ENCODE results near the gene NKPD1.

Gene NKPD1

DNA sequence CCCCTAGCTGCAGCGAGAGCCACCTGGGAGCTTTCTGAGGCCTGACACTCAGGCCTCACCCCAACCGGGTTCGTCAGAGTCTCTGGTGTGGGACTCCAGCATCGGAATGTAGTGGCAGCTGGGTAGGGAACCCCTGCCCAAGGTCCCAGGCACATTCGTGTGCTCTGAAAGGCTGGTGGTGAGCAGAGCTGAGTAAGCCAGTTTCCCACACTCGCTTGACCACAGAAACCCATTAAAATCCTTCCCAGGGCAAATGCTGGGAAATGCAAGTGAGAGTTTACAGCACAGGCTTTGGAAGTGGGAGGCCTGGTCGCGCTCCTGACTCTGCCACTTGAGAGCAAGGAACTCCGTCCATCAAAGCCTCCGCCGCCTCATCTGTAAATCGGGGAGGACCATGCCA is 13.0 kb upstream of the NKPD1 start:
- DNase-seq, result no peak

DNA sequence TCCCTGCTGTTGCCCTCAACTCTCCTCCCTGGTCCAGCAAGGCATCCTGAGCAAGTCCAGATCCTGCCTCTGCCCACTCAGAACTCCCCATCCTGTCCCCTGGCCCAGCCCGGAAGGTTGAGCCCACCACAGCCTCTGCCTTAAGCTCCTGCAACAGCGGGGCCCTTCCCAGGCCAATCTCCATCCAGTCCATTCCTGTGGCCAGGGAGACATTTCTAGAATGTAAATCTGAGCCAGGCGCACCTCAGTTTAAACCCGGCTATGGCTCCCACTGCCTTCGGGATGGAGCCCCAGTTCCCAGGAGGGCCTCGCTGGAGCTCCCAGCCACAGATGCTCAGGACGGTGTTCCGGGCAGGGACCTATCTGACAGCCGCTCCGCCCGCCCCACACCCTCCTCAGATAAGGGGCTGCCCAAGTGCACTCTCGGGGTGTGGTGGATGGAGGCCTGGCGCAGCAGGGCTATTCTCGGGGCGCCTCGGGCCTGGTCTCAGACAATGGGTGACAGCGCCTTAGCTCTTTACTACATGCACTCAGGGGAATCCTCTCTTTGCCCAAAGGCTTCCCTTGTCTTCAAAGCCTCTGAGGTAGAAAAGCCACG is 11.9 kb upstream of the NKPD1 start:
- DNase-seq, result no peak

DNA sequence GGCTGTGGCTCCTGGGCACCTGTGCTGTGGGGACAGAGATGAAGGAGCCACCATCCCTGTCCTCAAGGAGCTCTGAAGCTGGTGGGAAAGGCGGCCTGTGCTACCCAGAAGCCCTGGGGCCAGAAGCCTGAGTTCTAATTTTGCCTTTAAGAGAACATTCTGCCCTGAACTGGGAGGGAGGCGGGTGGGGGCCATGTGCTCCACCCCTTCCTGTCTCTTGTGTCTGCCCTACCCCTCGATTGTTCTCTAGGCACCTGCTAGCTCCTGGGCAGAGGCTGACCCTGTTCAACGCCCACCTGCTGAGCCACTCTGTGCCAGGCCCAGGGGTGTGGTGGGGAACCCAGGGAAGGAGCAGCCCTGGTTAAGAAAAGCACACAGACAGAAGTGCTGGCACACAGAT is 11.4 kb upstream of the NKPD1 start:
- DNase-seq, result no peak

DNA sequence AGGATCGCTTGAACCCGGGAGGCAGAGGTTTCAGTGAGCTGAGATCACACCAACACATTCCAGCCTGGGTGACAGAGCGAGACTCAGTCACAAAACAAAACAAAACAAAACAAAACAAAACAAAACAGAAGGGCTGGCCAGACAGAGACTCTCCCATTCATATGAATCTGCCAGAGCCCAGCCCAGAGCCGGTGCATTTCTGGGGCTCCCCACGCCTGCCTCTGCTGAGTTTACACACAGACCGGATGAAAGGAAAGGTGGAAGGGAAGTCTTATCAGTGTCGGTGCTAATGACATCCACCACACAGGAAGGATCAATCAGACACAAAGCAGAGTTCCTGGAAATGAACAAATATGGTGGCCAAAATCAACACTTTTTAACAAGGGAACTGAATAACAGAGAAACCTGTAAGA is 10.4 kb upstream of the NKPD1 start:
- no peak for DNase-seq

DNA sequence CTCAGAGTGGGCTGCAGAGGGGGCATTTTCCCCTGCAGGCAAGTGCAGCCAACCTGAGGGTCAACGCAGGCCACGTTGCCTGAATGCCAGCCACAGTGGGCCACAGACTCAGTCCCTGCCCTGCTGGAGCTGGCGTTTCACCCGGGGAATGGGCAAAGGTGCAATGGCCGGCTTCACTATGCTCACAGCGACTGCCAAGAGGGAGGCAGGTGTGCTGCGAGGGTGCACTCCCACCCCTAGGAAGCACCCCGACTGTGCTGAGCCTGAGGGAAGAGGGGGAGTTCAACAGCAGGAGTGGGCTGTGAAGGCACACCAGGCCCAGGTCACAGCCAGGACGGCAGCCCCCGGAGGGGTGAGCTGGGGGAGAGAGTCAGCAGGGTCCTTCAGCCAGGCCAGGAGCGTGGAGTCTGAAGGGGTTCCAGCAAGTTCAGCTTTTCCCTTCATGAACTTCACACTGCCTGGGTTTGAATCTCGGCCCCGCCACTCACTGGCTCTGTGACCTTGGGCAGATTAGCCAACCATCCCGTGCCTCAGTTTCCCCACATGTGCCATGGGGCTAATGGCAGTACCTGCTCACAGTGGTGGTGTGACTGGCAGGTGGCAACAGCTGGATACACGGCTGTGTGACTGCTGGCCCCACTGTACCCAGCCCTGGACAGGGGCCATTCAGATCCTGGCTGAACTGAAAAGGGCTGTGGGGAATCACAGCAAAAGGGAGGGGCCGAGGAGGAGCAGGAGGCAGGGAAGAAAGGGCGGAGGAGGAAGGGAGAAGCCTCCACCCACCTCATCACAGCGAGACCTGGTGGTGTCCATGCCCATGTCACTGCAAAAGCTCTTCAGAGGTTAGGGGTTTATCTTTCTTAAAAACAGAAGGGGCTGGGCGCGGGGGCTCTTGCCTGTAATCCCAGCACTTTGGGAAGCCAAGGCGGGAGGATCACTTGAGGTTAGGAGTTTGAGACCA is 9.6 kb upstream of the NKPD1 start:
- no peak for DNase-seq

DNA sequence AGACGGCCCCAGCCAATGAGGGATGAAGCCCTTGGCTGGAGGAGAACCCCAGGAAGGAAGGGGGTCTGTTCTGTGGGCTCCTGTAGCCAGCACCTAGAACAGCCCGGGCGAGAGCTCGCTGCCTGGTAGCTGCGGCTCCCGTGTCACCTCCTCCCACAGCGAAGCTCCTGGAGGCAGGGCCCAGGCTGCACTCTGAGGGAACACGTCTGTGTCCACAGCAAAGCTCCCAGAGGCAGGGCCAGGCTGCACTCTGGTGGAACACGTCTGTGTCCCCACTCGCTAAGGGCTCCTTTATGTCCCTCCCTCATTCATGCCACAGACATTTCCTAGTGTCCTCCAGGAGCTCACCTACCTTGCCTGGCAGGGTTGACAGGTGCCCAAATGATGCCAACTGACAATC is 8.8 kb upstream of the NKPD1 start:
- DNase-seq, result no peak

DNA sequence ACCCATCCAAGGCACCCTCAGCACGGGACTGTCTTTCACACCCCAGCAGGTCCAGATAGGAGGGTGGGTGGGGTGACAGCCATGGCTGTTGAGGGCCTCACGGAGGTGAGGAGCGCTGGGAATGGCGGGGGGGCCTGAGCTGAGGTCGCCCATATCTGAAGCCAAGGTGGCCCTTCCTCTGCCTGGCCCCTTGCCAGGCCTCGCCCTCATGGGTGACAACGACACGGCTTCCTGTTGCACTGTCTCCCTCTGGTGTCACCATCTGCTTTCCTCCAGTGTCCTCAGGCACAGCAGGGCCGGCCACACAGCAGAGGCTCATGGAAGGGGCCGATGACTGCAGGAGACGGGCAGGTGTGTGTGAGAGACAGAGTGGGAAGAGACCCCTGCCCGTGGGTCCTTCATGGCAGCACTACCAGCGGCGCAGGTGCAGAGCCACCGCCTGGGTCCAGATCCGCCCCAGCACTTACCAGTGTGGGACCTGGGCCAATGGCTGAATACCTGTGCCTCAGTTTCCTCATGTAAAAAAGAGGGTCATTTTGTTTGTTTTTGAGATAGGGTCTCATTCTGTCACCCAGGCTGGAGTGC is 8.1 kb upstream of the NKPD1 start:
- no peak for DNase-seq

DNA sequence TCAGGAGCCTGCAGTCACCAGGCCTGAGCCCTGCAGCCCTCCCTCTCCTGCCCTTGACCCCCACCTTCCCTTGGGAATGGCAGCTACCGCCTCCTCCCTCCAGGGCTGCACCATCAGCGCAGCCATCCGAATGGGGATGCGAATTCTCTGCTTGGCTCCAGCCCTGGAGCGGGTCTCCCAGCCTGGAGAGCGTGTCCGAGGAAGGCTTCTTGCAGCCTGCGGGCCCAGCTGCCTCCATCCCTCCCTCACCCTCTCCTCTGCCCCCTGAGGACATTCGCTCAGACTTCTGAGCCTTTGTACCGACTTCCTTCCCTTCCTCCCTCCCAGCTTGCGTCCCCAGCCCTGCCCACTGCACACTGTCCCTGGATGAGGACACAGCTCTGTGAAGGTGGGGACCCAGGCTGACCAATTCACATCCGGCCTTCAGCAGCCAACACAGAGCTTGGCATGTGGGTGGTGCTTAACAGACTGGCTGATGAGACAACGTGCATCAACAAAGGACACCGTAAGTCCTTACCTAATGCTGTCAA is 6.0 kb upstream of the NKPD1 start:
- no peak for DNase-seq

DNA sequence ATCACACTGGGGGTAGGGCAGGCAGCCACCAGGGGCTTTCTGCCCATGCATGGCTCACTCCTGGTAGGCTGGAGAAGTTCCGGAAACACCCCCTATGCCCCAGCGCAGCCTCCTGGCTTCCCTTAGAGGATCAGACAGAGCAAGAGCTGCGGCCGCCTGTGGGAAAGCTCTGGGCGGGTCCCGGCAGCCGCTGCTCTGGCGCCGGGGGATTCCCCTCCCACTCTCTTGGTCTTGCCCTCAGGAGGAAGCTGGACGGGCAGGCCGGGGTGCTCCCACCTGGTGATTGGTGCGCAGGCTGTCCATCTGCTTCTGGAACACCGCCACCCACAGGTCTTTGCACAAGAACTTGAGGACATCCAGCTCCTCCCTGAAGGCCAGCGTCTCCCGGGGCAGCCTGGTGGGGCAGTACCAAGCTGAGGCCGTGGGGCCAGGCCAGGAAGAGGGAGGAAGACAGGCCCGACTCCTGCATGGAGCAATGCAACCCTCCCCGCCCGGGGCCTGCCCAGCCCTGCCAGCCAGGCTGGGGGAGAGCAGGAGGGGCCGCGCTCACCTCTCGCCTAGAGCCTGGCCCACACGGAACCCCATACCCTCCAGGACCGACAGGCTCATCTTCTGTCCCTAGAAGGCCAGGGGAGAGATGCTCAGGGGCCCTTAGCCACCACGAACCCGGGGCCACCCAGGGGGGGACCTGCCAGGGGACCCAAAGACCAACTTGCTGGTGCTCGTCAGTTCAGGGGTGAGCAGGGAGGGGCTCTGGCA is 4.0 kb upstream of the NKPD1 start:
- no peak for DNase-seq

DNA sequence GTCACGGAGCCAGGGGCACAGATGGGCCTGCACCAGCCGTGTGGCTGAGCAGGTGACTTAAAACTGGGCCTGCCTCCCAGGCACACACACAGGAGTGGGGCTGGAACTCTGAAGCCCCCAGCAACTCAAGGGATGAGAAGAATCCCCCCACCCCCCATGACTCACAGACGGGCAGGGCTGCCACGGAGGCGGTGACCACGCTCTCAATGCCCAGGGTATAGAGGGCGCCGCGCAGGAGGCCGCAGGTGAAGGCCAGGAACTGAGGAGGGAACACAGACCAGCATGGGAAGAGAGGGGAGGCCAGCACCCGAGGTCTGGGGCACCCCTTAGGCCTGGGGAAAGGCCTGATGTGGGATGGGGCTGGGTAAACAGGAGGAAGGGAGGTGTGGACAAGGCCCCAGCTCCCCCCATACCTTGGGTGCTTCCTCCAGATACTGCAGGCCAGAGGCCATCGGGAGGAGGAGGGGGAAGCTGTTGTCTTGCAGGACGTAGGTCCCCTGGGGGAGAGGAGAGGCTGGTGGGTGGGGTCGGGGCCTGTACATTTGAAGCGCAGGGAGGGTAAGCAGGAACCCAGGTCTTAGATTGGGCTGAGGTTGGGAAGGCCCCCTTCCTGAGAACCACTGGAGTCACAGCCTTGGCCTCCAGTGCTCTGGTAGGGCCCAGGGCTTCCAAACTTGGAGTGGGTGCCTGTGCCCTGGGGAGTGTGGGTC is 3.1 kb upstream of the NKPD1 start:
- DNase-seq, result no peak

DNA sequence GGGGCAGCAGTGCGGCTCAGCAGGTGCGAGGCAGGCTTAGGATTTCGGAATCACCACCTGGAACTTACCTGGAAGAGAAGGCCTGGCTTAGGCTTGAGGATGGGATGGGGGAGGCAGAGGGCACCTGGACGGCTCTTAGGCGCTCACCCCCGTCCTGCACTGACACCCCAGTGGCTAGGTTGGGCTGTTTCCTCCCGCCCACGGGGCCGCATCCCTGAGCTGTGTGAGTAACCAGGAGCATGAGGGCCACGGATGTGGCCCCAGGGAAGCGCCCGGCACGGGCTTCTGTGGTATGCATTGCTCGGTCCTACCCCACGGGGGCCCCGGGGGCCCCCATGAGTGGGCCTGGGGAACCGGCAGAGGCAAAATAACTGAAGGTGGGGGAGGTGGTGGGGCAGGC is 2.4 kb upstream of the NKPD1 start:
- DNase-seq, result no peak

DNA sequence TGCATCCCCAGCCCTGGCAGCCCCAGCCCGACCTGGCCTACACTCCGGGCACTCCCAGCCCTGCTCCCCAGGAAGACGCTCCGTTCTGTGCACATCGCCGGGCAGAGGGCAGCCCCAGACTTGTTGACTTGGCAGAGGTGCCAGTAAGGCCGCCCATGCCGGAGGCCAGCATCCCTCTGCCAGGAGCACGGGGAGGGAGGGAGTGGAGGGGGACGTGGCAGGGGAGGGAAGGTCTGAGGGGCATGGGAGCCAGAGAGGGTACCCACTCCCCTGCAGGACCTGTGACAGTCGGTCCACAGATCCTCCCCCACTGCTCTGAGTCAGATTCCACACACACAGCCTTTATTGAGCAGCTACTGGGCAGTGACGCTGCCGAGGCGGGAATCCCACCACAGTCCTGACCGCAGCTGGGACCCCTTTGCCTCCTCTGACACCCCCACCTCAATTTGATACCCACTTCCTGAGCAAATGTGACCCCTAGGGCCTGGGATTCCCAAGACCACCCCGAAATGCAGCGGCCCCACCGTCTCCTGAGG is 1.9 kb upstream of the NKPD1 start:
- peak; percentile 63 to 96 for DNase-seq

DNA sequence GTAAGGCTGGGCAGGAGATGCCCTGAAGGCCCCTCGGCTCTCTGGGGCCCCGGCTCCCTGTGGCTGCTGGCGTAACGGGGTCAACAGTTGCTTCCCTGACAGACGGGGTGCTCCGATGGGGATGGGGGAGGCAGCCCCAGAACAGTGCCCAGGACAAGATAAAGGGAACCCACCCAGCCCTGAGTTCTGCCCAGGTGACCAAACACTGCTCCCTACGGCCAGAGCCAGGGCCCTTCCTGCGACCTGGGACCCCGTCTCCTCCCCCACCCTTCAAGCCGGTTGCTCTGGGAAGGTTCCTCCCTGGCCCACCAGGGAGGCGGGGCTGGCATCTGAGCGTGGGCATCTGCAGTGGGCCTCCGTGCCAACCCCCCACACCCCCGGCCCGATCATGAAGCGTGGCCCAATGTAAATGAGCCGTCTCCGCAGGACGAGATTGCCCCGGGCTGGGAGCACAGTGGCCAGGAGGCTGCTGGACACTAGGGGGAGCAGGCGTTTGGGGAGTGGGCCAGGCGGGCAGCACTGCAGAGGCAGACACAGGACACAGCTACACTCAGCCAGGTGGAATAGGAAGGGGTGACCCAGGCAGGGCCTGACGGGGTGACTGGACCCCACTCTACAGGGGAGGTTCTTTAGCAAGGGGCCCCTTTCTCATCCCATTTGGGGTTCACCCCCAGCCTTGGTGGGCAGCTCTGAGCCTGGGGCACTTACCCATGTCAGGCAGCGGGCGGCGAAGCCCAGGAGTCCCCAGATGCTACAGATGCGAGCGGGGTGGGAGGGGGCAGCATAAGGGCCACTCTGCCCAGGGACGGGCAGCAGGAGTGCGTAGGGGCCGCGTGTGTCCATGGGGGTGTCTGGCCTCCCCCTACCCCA is 1.2 kb upstream of the NKPD1 start:
- no peak for DNase-seq

DNA sequence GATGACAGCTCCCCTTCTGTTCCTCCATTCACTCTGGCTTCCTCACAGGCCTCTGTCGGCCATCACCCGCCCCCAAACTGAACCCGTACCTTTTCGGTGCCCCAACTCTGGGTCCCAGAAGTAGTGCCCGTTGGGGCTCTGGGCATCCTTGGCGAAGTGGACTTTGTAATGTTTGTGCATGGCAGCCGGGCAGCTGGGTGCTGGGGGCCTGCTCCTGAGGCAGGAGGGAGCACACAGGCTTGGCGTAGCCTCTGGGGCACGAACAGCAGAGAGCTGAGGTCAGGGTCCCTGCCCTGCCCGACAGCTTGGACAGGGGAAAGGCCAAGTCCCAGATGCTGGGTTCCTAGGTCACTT is 834 bp downstream of the NKPD1 start:
- no peak for DNase-seq

DNA sequence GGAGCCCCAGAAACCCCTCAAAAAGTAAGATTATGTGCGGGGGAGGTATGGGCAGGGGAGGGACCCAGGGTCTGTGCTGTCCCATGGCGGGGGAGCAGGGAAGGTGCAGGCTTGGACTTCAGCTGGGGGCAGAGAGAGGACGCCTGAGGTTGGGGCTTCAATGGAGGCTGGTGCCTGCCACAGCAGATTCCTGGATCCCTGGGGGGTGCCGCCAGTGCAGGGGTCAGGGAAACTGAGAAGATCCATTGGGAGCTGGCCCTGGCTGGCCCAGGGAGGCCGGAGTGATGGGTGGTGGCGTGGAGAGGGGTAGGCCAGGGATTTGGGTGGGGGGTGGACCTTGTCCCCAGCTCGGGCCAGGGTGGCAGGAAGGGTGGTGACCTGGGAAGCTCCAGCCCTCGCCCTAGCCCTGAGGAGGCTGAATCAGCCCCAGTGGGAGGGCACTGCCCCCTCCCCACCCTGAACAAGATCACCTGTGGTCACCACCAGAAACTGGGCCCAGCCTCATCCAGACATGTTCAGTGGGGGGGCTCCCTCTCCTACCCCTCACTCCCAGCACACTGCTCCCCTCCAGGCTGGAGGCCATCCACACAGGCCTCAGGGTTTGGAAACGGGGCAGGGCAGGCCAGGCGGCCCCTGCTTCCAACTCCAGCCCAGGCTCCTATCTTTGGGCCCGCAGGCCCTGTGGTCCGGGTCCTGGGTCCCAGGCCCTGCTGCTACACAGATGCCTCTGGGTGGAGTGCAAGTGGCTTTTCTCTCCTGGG is 1.4 kb downstream of the NKPD1 start:
- DNase-seq, result no peak

DNA sequence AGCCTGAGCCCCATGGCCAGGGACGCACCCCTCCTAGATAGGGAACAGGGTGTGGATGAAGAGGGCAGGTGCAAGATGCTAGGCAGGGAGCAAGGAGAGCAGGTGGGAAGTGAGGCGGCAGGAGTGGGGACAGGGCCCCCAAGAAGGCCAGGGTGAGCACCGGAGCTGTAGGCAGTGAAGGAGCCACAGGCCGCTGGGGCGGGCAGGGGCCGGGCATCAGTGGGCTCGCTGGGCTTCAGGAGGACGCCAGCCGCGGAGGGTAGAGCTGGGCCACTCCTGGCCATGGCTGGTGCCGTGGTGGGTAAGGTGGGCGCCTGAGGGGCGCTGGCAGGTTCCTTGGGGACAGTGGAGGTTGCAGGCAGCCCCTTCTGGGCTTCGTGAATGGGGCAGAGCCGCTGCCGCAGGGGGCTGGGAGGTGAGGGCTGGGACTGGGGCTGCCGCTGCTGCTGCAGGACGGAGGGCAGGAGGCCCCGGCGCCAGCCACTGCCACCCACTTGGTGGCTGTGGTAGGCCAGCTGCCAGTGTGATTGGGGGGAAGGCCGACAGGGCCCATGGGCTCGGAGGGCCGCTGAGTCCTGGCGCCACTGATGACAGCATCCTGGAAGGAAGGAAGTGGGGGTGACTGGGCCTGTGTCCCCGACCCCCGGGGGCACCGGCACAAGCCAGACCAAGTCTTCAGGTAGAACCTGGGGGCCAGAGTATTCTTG is 2.1 kb downstream of the NKPD1 start:
- DNase-seq, result no peak

DNA sequence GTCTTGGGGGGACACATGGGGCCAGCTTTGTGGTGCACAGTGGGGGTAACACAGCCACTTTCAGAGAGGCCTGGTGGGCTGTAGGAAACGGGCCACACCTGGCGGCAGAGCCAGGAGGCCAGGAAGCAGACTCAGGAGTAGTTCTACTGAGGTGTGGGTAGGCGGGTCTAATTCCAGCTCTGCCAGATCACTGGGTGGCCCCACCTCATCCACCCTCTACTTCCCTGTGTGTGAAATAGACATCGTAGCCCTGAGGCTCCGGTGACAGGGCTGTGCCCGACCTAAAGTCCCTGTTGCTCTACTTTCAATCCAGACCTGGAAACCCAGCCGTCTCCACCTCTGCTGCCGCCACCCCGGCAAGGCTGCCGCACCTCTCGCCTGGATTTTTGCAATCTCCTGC is 4.0 kb downstream of the NKPD1 start:
- no peak for DNase-seq

DNA sequence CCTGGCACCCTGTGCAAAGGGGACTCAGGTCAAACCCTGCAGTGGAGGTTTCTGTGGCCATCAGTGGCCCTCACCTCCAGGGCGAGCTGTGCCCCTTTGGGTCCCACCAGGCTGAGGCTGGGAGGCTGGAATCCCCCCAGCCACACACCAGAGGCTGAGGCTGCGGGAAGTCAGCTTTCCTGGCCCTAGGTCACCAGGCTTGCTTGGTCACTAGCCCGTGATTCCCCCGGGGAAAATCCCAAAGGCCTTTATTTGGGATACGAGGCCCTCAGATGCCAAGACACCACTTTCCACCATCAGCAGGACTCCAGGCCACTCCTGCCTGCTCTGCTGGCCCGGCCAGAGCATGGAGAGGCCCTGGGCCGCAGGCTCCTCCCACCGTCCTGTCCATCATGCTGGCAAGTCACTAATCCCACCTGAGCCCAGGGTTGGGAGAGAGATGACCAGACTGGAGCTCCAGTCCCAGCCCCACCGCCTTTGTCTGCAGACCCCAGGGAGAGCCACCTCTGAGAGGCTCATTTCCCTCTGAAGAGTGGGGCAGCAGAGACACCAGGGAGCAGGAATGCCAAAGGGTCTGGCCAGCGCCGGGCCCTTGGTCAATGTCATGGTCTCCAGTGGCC is 4.7 kb downstream of the NKPD1 start:
- no peak for DNase-seq
